OCI-LY1 (cell line): ENCODE results near the gene TRAPPC3.

Experiments used
- H2AFZ ChIP-seq: fragments of 200-600 bp; sonication (generic), shearing (Covaris generic); 2 replicates; pipeline ENCODE4 v1.6.0; 2014; ENCODE audit warnings: antibody characterized with exemption, mild to moderate bottlenecking, low read length
- H3F3A ChIP-seq: fragments of 200-600 bp; sonication (generic), shearing (Covaris generic); 2 replicates; pipeline ENCODE4 v1.6.0; 2014; ENCODE audit warnings: mild to moderate bottlenecking, antibody characterized with exemption, low read length, moderate library complexity; ENCODE audit not compliant: insufficient read depth
- H3K27ac ChIP-seq: fragments of 200-600 bp; sonication (generic); 2 replicates; pipeline ENCODE4 v1.5.1; 2014; ENCODE audit warnings: low read length, mixed run types, mild to moderate bottlenecking, low read depth; ENCODE audit not compliant: poor library complexity, severe bottlenecking
- H3K27me3 ChIP-seq: fragments of 200-600 bp; sonication (generic); 2 replicates; pipeline ENCODE4 v1.6.0; 2014; ENCODE audit warnings: antibody characterized with exemption, mild to moderate bottlenecking, low read length, moderate library complexity; ENCODE audit not compliant: insufficient read depth
- H3K36me3 ChIP-seq: fragments of 200-600 bp; sonication (generic); 2 replicates; pipeline ENCODE4 v1.6.1; 2014; ENCODE audit warnings: mild to moderate bottlenecking, antibody characterized with exemption, low read length, moderate library complexity, mixed read lengths; ENCODE audit not compliant: insufficient read depth
- H3K4me1 ChIP-seq: fragments of 200-600 bp; sonication (generic); 2 replicates; pipeline ENCODE4 v1.5.1; 2014; ENCODE audit warnings: mild to moderate bottlenecking, low read length, moderate library complexity; ENCODE audit not compliant: insufficient read depth, severe bottlenecking
- H3K4me2 ChIP-seq: fragments of 200-600 bp; sonication (generic), shearing (Covaris generic); 2 replicates; pipeline ENCODE4 v1.6.1; 2014; ENCODE audit warnings: low read length
- H3K4me3 ChIP-seq: fragments of 200-600 bp; sonication (generic); 2 replicates; pipeline ENCODE4 v1.5.1; 2014; ENCODE audit warnings: low read length, low read depth, mild to moderate bottlenecking, mixed read lengths; ENCODE audit not compliant: poor library complexity, severe bottlenecking
- H3K79me2 ChIP-seq: fragments of 200-600 bp; shearing (Covaris generic); 2 replicates; pipeline ENCODE4 v1.6.1; 2016; ENCODE audit warnings: mixed run types, low read length, mixed read lengths; ENCODE audit not compliant: insufficient read depth
- H3K9ac ChIP-seq: fragments of 200-600 bp; sonication (generic), shearing (Covaris generic); 2 replicates; pipeline ENCODE4 v1.6.1; 2014; ENCODE audit warnings: mild to moderate bottlenecking, low read length, mixed read lengths
- H3K9me2 ChIP-seq: fragments of 200-600 bp; sonication (generic), shearing (Covaris generic); 2 replicates; pipeline ENCODE4 v1.6.1; 2014; ENCODE audit warnings: low read depth, mild to moderate bottlenecking, low read length, mixed read lengths
- H3K9me3 ChIP-seq: fragments of 200-600 bp; shearing (Covaris generic); 2 replicates; pipeline ENCODE4 v1.6.1; 2014; ENCODE audit warnings: low read length, mixed read lengths
- H4K20me1 ChIP-seq: fragments of 200-600 bp; sonication (generic), shearing (Covaris generic); 2 replicates; pipeline ENCODE4 v1.6.0; 2016; ENCODE audit warnings: mild to moderate bottlenecking, low read length; ENCODE audit not compliant: insufficient read depth
- EZH2 ChIP-seq: fragments of 200-600 bp; sonication (generic), shearing (Covaris generic); IDR thresholded peaks from 2 replicates; pipeline ENCODE4 v1.8.0; 2017; ENCODE audit warnings: borderline replicate concordance, mixed run types, mild to moderate bottlenecking, antibody characterized with exemption, low read length, moderate library complexity, mixed read lengths
- TF ChIP-seq, protein P1 (sequence below): fragments of 200-600 bp; sonication (generic), shearing (Covaris generic); IDR thresholded peaks from 2 replicates; pipeline ENCODE4 v1.5.1; 2017; ENCODE audit warnings: mild to moderate bottlenecking, antibody characterized with exemption, low read length, moderate library complexity, mixed read lengths

Gene TRAPPC3

DNA sequence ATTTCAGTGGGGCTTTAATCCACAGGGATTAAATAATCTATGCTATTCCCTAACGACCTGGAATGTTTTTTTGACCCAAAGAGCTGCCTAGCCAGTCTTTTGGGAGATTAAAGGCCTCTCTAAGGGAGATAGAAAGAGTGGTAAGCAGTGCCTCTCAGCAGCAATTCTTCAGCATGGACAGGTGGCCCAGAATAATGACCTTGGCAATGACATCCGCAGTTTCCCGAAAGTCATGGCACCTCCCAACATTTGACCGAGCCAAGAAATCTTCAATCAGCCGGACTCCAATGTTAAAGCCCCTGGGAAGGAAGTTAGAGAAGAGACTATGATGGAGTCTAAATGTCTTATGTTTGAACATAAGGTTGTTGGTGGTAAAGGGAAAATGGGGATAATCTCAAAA lies 9.8 kb downstream of the TRAPPC3 start:
- no peaks in the 10 kb centered on the region for H3K9me2 ChIP-seq
- no peaks in the 10 kb centered on the region for H3K4me1 ChIP-seq
- peaks cover 3% of the 10 kb centered on the region; the same call in 1 of the 2 replicates for H3K9me3 ChIP-seq
- H3K79me2 ChIP-seq: peaks cover 10% of the 10 kb centered on the region
- H3K27ac ChIP-seq: no peak overlapping the region
- TF ChIP-seq, protein P1, sequence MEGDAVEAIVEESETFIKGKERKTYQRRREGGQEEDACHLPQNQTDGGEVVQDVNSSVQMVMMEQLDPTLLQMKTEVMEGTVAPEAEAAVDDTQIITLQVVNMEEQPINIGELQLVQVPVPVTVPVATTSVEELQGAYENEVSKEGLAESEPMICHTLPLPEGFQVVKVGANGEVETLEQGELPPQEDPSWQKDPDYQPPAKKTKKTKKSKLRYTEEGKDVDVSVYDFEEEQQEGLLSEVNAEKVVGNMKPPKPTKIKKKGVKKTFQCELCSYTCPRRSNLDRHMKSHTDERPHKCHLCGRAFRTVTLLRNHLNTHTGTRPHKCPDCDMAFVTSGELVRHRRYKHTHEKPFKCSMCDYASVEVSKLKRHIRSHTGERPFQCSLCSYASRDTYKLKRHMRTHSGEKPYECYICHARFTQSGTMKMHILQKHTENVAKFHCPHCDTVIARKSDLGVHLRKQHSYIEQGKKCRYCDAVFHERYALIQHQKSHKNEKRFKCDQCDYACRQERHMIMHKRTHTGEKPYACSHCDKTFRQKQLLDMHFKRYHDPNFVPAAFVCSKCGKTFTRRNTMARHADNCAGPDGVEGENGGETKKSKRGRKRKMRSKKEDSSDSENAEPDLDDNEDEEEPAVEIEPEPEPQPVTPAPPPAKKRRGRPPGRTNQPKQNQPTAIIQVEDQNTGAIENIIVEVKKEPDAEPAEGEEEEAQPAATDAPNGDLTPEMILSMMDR: no peak
- no peak for TF ChIP-seq EZH2
- no peak overlapping the region for H3K4me2 ChIP-seq
- peaks cover 60% of the 10 kb centered on the region for H3K36me3 ChIP-seq
- no peaks in the 10 kb centered on the region for H3K27me3 ChIP-seq
- H3F3A ChIP-seq: no peaks in the 10 kb centered on the region
- H3K4me3 ChIP-seq: no peak overlapping the region
- no peak overlapping the region for H3K9ac ChIP-seq
- H2AFZ ChIP-seq: no peak overlapping the region
- H4K20me1 ChIP-seq: no peaks in the 10 kb centered on the region

DNA sequence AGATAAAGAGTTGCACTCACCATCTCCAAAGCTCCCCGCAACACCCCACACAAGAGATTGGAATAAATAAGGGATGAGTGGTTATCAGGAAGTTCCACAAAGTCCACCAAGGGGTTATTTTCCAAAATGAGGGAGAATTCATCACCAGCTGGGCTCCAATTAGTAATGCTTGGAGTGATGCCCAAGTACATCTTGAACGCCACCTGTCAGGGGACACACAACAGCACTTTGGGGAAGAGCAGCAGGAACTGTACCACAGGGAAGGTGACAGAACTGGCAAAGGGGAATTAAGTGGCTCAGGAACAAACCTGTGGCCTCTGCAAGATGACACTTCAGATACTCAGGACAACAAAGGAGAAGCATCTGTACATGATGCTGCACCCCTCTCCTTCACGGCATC lies 11.5 kb downstream of the TRAPPC3 start:
- Histone ChIP-seq H3K27me3 (no peaks in the 10 kb centered on the region), H3K9ac (no peak overlapping the region), H3K79me2 (peaks cover 6% of the 10 kb centered on the region; the same call in 1 of the 2 replicates), H3K36me3 (peaks cover 47% of the 10 kb centered on the region), H3F3A (no peaks in the 10 kb centered on the region), H3K9me2 (no peaks in the 10 kb centered on the region), H3K4me3 (no peak overlapping the region), H3K27ac (no peak overlapping the region), H3K4me1 (no peaks in the 10 kb centered on the region), H4K20me1 (no peaks in the 10 kb centered on the region), H3K4me2 (no peak overlapping the region), H2AFZ (no peak overlapping the region), H3K9me3 (no peaks in the 10 kb centered on the region)
- no peak for TF ChIP-seq EZH2
- TF ChIP-seq, protein P1: no peak

DNA sequence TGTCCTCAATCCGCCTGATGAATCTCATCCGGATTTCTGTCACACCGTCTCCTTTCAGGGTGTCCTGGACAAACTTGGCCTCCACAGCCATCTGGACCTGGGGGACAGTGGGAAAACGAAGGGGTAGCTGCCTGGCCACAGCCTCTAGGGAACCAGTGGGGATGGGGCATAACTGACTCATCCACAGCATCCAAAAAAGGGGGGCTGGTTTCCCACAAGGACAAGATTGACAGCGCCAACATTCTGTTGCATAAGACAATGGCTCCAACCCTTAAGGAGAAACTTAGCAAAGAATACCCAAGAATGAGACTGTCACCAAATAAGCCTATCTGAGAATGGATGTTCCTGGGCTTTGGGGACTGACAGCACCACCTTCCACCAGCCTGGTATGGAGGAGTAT lies 12.1 kb downstream of the TRAPPC3 start:
- Histone ChIP-seq H3K9ac (no peak overlapping the region), H3K4me3 (no peak overlapping the region), H3F3A (no peaks in the 10 kb centered on the region), H2AFZ (no peak overlapping the region), H3K27me3 (no peaks in the 10 kb centered on the region), H4K20me1 (no peaks in the 10 kb centered on the region), H3K79me2 (peaks cover 3% of the 10 kb centered on the region; the same call in 1 of the 2 replicates), H3K27ac (no peak overlapping the region), H3K9me3 (no peaks in the 10 kb centered on the region), H3K9me2 (no peaks in the 10 kb centered on the region), H3K4me1 (no peaks in the 10 kb centered on the region), H3K4me2 (no peak overlapping the region), H3K36me3 (peaks cover 42% of the 10 kb centered on the region)
- TF ChIP-seq, protein P1: no peak
- TF ChIP-seq EZH2: no peak
